ENCODE results near the gene ZFAND3.

GRCh38 chr6:37792457-37793033 is 27.0 kb upstream of the ZFAND3 start:
- no peak for TF ChIP-seq RAD21 (IDR thresholded peaks at IDR 0.05; ENCODE audit: low read depth)
- TF ChIP-seq, protein P1, sequence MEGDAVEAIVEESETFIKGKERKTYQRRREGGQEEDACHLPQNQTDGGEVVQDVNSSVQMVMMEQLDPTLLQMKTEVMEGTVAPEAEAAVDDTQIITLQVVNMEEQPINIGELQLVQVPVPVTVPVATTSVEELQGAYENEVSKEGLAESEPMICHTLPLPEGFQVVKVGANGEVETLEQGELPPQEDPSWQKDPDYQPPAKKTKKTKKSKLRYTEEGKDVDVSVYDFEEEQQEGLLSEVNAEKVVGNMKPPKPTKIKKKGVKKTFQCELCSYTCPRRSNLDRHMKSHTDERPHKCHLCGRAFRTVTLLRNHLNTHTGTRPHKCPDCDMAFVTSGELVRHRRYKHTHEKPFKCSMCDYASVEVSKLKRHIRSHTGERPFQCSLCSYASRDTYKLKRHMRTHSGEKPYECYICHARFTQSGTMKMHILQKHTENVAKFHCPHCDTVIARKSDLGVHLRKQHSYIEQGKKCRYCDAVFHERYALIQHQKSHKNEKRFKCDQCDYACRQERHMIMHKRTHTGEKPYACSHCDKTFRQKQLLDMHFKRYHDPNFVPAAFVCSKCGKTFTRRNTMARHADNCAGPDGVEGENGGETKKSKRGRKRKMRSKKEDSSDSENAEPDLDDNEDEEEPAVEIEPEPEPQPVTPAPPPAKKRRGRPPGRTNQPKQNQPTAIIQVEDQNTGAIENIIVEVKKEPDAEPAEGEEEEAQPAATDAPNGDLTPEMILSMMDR (IDR thresholded peaks at IDR 0.05 in 2 of 3, conservative IDR thresholded peaks at IDR 0.05 in 1 of 3; ENCODE audit: borderline replicate concordance in 1 of 3, insufficient read depth in 1 of 3, low read depth in 2 of 3, low read length in 2 of 3): no peak
- TF ChIP-seq MAX (IDR thresholded peaks at IDR 0.05): no peak
- TF ChIP-seq SP1 (IDR thresholded peaks at IDR 0.05; ENCODE audit: low read depth): no peak
- no peak for TF ChIP-seq REST (IDR thresholded peaks at IDR 0.05; ENCODE audit: low read depth)
- no peak for TF ChIP-seq EZH2phosphoT487 (IDR thresholded peaks at IDR 0.05; ENCODE audit: borderline replicate concordance)
- TF ChIP-seq JUND (IDR thresholded peaks at IDR 0.05): no peak
- TF ChIP-seq POLR2AphosphoS5 (IDR thresholded peaks at IDR 0.05; ENCODE audit: low read depth, low read length): no peak
- TF ChIP-seq POLR2A (IDR thresholded peaks at IDR 0.05; ENCODE audit: borderline replicate concordance, extremely low read depth, insufficient read depth, insufficient read length): no peak
- no peak for TF ChIP-seq SRF (IDR thresholded peaks at IDR 0.05; ENCODE audit: low read depth)
- TF ChIP-seq SIN3A (IDR thresholded peaks at IDR 0.05; ENCODE audit: low read depth): no peak
- no peak for TF ChIP-seq ZNF274 (IDR thresholded peaks at IDR 0.05; ENCODE audit: low read depth, low read length)
- TF ChIP-seq, protein P2, sequence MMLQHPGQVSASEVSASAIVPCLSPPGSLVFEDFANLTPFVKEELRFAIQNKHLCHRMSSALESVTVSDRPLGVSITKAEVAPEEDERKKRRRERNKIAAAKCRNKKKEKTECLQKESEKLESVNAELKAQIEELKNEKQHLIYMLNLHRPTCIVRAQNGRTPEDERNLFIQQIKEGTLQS (IDR thresholded peaks at IDR 0.05): no peak
